HG03280 (cell line): ENCODE data around the gene SBDS.
"Not testable (repeated sequence)": the region's sequence is repeated elsewhere in the genome, so short reads cannot be mapped to it uniquely, and the experiment has no call there.

Experiments used
- ATAC-seq: cut with Tn5 transposase; IDR thresholded peaks from one replicate; pipeline ENCODE4 v1.9.1; 2021; ENCODE audit warnings: mild to moderate bottlenecking, moderate library complexity; ENCODE audit not compliant: unreplicated experiment

Gene SBDS

DNA sequence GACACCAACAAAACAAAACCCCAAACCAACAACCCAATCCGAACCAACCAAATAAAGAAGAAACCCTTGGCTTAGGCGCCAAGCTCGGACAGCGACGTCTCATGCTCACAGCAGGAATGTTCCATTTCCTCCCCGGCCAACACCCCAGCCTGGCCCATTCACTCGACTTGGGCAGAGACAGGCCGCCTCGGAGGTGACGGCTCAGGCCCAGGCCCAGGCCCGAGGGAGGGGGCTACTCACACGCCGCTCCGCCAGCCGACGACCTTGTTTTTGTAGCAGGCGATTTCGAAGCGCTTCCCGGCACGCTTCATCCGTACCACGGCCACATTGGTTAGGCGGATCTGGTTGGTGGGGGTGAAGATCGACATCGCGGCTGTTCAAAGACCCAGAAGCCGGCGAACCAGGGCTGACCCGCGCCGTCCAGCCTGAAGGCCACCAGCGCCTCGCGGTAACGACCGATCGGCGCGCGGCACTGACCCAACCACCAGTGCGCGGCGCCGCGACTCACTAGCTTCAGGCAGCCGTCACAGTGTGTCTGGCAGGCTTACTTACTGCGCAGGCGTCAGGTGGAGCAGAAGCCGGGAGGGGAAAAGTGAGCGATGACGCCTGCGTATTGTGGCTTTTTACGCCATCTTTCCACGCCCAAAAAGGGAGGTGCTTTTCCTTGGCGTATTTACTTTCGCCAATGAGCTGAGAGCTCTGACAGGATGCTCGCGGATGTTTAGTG lies at the start of gene SBDS:
SBDS (minus strand) TSS at position 537 of the 727 bp plus-strand sequence; CDS start at position 368, 169 bp downstream.
- ATAC-seq = peak; percentile 73

GRCh38 chr7:67043559-67043930 lies 48.2 kb upstream of the SBDS start:
- ATAC-seq = not testable (repeated sequence)

GRCh38 chr7:67042781-67043558 lies 47.6 kb upstream of the SBDS start:
- not testable (repeated sequence) for ATAC-seq

- not testable (repeated sequence) for ATAC-seq
Observed at GRCh38 chr7:67040832-67041231, 45.4 kb upstream of the SBDS start.

DNA sequence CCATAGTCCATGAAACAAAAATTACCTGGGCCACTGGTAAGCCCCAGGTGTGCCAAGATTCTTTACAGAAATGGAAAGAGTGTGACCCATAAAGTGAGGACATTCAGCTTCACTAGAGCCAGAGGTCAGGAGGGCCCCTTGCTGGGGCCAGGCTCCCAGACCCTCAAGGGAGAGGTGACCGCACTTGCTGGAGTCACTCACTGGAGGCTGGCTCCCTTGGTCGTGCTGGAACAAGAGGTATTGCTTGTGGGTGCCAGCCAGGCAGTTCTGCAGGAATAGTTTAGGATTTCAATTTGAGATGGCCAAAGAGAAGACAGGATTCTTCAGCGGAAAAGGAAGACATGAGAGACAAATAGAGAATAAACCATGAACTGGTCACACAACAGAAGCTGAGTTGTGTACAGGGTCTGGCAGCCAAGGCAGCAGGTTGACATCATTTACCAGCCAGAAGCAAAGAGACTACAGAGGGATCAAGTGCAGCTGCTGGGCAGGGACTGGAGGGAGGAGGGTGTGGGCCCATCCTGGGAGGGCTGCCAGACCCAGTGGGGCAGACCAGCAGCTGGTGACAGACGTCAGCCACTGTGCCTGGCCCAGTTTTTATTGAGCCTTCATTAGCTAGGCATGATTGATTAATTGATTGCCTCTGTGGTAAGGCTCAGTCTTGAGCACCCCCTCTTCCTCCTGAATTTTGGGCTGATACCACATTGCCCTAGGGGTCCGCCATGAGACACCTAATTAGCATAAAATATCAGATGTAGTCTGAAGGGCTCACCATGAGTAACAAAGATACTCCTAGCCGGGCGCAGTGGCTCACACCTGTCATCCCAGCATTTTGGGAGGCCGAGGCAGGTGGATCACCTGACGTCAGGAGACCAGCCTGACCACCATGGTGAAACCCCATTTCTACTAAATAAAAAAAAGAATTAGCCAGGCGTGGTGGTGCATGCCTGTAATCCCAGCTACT lies 41.3 kb upstream of the SBDS start:
- not testable (repeated sequence) for ATAC-seq

- no peak for ATAC-seq
Observed at GRCh38 chr7:67033251-67033650, 37.9 kb upstream of the SBDS start.

- ATAC-seq = not testable (repeated sequence)
Observed at GRCh38 chr7:67031685-67032084, 36.3 kb upstream of the SBDS start.

GRCh38 chr7:67025459-67025858 lies 30.1 kb upstream of the SBDS start:
- not testable (repeated sequence) for ATAC-seq

- ATAC-seq = no peak
Observed at GRCh38 chr7:67022511-67022910, 27.1 kb upstream of the SBDS start.

DNA sequence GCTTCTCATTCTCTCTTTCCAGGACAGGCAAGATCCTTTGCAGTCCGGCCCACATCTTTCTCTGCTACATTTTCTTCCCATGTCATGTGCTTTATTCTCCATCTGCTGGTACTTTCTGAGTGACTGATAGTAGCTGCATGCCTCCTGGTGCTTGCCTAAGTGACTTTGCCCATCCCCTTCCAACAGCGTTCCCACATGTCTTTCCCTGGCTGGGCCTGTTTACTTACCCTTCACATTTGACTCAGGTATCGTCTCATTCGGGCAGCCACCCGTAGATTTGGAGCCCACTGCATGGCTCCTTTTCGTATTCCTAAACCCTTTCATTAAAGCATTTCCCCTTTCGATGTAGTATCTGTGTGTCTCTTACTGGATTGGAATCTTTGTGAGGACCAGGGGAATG lies 25.9 kb upstream of the SBDS start:
- ATAC-seq = no peak

DNA sequence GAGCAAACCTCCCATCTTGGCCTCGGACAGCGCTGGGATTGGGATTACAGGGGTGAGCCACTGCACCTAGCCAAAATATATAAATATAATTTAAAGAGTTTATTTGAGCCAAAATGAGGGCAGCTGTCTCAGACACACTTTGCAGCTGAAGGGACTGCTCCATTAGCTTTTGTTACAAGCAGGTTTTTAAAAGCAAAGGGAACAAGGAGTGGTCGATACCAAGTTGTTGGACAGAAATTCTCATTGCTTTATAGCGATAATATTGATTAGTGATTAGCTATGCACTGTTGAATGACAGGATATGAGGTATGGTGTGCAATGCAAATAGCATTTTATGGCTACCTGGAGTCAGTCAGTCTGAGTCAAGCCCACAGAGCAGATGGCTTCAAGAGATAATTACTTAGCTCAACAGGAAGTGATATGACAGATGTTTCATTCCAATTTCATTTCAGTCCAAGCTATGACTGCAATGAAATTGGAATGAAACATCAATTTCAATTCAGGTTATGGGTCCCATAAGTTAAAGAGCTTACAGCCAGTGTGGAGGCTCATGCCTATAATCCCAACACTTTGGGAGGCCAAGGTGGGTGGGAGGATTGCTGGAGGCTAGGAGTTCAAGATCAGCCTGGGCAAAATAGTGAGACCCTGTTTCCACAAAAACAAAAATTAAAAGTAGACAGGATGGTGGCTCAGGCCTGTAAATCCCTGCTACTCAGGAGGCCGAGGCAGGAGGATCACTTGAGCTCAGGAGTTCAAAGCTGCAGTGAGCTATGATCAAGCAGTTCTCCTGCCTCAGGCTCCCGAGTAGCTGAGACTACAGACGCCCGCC lies 24.4 kb upstream of the SBDS start:
- ATAC-seq = no peak

GRCh38 chr7:67018940-67019339 lies 23.6 kb upstream of the SBDS start:
- no peak for ATAC-seq

GRCh38 chr7:67017971-67018370 lies 22.6 kb upstream of the SBDS start:
- not testable (repeated sequence) for ATAC-seq

- not testable (repeated sequence) for ATAC-seq
Observed at GRCh38 chr7:67014076-67014622, 18.8 kb upstream of the SBDS start.

DNA sequence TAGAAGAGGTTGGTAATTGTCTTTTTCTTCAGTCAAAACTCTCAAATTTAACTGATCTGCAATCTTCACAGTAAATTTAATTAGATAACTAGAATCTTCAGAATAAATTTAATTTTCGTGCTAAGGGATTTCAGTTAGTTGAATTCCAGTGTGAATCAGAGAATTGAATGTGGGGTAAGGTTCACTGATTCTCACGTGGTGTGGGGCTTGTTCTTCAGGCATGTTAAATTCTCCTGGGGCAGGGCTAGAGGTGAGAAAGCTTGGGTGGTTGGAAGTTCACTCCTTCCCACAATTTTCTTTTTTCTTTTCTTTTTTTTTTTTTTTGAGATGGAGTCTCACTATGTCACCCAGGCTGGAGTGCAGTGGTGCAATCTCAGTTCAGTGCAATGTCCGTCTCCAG lies 14.3 kb upstream of the SBDS start:
- not testable (repeated sequence) for ATAC-seq

- ATAC-seq = no peak
Observed at GRCh38 chr7:67008260-67008659, 12.9 kb upstream of the SBDS start.

- no peak for ATAC-seq
Observed at GRCh38 chr7:67006965-67007364, 11.6 kb upstream of the SBDS start.

DNA sequence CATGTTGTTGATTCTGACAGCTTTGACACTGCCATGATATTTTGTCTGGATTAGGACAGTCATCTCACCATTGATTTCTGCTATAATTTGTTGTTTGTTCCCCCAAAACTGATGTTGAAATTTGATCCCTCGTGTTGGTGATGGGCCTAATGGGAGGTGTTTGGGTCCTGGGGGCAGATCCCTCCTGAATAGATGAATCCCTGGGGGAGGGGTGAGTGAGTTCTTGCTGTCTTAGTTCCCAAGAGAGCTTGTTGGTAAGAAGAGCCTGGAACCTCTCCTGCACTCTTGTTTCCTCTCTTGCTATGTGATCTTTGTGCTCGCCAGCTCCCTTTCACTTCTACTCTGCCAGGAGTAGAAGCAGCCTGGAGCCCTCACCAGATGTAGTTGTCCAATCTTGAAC lies 8.8 kb upstream of the SBDS start:
- not testable (repeated sequence) for ATAC-seq

DNA sequence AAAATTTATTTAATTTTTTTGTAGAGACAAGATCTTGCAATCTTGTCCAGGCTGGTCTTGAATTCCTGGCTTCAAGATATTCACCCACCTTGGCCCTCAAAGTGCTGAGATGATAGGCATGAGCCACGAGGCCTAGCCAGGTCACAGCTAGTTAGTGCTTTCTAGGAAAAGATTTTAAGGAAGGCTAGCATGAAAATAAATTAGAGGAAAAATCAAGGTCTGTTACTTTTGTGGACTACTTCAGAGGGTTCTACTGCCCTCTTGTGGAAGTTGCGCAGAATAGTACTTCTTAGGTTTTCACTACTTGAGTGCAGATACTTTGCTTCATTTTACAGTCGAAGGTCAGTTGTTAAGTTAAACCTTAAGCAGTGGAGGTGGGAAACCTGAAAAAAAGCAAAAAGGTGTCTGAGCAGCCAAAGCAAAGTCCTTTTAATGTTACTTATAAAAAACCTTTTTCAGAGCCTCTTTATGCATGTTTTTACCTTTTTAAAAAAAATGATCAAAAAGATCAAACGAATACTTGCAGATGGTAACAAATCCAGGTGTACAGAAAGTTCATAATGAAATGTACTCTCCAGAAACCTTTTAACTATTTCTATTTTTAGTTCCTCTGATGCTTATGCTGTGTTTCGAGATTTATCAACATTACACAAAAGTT lies 5.3 kb upstream of the SBDS start:
- not testable (repeated sequence) for ATAC-seq
